Measurements from ENCODE around the gene PNKD.

DNA sequence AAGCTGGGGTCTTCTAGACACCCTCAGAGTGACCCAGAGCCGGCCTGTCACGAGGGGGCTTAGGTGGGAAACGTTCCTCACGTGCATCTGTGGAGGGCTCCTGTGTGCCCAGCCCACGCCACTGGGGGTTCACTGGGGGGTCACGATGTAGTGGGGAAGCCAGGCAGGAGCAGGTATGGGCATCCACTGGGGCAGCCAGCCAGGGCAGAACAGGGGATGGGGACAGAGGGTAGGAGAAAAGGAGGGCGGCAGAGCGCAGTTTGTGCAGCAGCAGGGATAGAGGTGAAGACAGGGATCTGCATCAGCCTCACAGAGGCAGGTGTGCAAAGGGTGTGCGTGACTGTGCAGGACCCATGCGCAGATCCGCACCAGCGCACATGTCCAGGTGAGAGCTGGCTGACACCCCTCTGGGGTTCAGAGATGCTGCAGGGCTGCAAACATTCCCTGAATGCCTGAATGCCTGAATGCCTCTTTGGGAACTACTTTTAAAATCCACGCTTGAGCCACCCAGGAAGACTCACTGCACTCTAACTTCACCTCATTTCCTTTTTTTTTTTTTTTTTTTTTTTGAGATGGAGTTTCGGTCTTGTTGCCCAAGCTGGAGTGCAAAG lies 10.0 kb downstream of the PNKD start:
- TF ChIP-seq, protein P1, sequence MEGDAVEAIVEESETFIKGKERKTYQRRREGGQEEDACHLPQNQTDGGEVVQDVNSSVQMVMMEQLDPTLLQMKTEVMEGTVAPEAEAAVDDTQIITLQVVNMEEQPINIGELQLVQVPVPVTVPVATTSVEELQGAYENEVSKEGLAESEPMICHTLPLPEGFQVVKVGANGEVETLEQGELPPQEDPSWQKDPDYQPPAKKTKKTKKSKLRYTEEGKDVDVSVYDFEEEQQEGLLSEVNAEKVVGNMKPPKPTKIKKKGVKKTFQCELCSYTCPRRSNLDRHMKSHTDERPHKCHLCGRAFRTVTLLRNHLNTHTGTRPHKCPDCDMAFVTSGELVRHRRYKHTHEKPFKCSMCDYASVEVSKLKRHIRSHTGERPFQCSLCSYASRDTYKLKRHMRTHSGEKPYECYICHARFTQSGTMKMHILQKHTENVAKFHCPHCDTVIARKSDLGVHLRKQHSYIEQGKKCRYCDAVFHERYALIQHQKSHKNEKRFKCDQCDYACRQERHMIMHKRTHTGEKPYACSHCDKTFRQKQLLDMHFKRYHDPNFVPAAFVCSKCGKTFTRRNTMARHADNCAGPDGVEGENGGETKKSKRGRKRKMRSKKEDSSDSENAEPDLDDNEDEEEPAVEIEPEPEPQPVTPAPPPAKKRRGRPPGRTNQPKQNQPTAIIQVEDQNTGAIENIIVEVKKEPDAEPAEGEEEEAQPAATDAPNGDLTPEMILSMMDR (IDR thresholded peaks at IDR 0.05), result no peak
- no peak for TF ChIP-seq POLR2A (IDR thresholded peaks at IDR 0.05)

Data from adrenal gland (tissue), 5 donors.